ENCODE data around the gene RANBP3. TPM values are rescaled to one million over a fixed set of nuclear protein-coding genes. Genes with fewer than 3 reads are reported as not detected.

The RANBP3 gene
- total and polyA plus RNA-seq, 2 of the 8 experiments (the other 6 are each of a cell fraction or from before 2014, with no cell fraction given), result 95.4 to 122 TPM

GRCh38 chr19:6005321-6006069 lies 27.6 kb upstream of the RANBP3 start (continued):
- no peak for TF ChIP-seq RXRA (IDR thresholded peaks at IDR 0.05; ENCODE audit: insufficient read depth, low read depth, low read length)

All from H1 (cell line).